Endothelial cell (in vitro differentiated cells): Measurements from ENCODE around the gene TNFRSF12A. TPM values are rescaled to one million over a fixed set of nuclear protein-coding genes. Genes with fewer than 3 reads are reported as not detected.

Source experiments
- DNase-seq: peaks from one replicate; pipeline ENCODE4 v3.0.0; 2021; ENCODE audit warnings: low spot score
- H3K27ac Mint-ChIP-seq: one replicate; pipeline ENCODE4 v1.8.0; 2021; ENCODE audit warnings: mixed read lengths, inconsistent platforms; ENCODE audit not compliant: unreplicated experiment
- H3K27me3 Mint-ChIP-seq: one replicate; pipeline ENCODE4 v1.8.0; 2021; ENCODE audit warnings: mild to moderate bottlenecking, moderate library complexity, mixed read lengths, inconsistent platforms; ENCODE audit not compliant: unreplicated experiment
- H3K36me3 Mint-ChIP-seq: one replicate; pipeline ENCODE4 v1.8.0; 2021; ENCODE audit warnings: mild to moderate bottlenecking, low read depth, mixed read lengths, inconsistent platforms; ENCODE audit not compliant: unreplicated experiment
- H3K4me1 Mint-ChIP-seq: one replicate; pipeline ENCODE4 v1.8.0; 2021; ENCODE audit warnings: mild to moderate bottlenecking, mixed read lengths, inconsistent platforms; ENCODE audit not compliant: unreplicated experiment
- H3K4me3 Mint-ChIP-seq: one replicate; pipeline ENCODE4 v1.8.0; 2021; ENCODE audit warnings: mild to moderate bottlenecking, mixed read lengths, inconsistent platforms; ENCODE audit not compliant: unreplicated experiment
- H3K9me3 Mint-ChIP-seq: one replicate; pipeline ENCODE4 v1.8.0; 2021; ENCODE audit warnings: mixed read lengths, inconsistent platforms; ENCODE audit not compliant: unreplicated experiment
- CTCF ChIP-seq: fragments of 200-600 bp; sonication (generic); IDR thresholded peaks from one replicate; pipeline ENCODE4 v1.5.0; 2021; ENCODE audit warnings: antibody characterized with exemption; ENCODE audit not compliant: unreplicated experiment
- total RNA-seq: library from RNA; stranded (reverse); fragmentation: NEBNext Ultra II Directional; extraction: Animal tissue kit (Norgen Biotek cat#: 25700); gene quantifications from one replicate; pipeline ENCODE4 v1.2.1, GENCODE V29; 2021; ENCODE audit not compliant: unreplicated experiment

The TNFRSF12A gene
- total RNA-seq, 1 donor from 2014 or later = 3.0 TPM

GRCh38 chr16:3014971-3015370, 5.2 kb upstream of the TNFRSF12A start:
- TF ChIP-seq CTCF = no peak
- no peaks in the 10 kb centered on the region for H3K9me3 Mint-ChIP-seq
- H3K4me1 Mint-ChIP-seq = peaks cover 4% of the 10 kb centered on the region
- peaks cover 5% of the 10 kb centered on the region for H3K36me3 Mint-ChIP-seq
- no peak overlapping the region for H3K4me3 Mint-ChIP-seq
- peaks cover 18% of the 10 kb centered on the region for H3K27me3 Mint-ChIP-seq
- no peak overlapping the region for H3K27ac Mint-ChIP-seq
- DNase-seq = no peak

GRCh38 chr16:3015865-3016521, 4.2 kb upstream of the TNFRSF12A start:
- TF ChIP-seq CTCF = no peak
- no peak for DNase-seq
- peak overlapping the region; percentile 67 for H3K4me3 Mint-ChIP-seq
- H3K36me3 Mint-ChIP-seq = peaks cover 5% of the 10 kb centered on the region
- H3K27ac Mint-ChIP-seq = no peak overlapping the region
- peaks cover 19% of the 10 kb centered on the region for H3K27me3 Mint-ChIP-seq
- no peaks in the 10 kb centered on the region for H3K9me3 Mint-ChIP-seq
- H3K4me1 Mint-ChIP-seq = peaks cover 4% of the 10 kb centered on the region

- peaks cover 13% of the 10 kb centered on the region for H3K4me1 Mint-ChIP-seq
- H3K4me3 Mint-ChIP-seq = no peak overlapping the region
- TF ChIP-seq CTCF = no peak
- H3K27ac Mint-ChIP-seq = no peak overlapping the region
- H3K27me3 Mint-ChIP-seq = peaks cover 21% of the 10 kb centered on the region
- H3K9me3 Mint-ChIP-seq = no peaks in the 10 kb centered on the region
- peaks cover 5% of the 10 kb centered on the region for H3K36me3 Mint-ChIP-seq
- DNase-seq = no peak
Measured at GRCh38 chr16:3017344-3017743, 2.8 kb upstream of the TNFRSF12A start.

GRCh38 chr16:3017794-3018506, 2.2 kb upstream of the TNFRSF12A start, which contains the start of gene CLDN6:
CLDN6 (minus strand) TSS chr16:3018183; CDS start chr16:3016021, 2,162 bp downstream.
- Mint-ChIP-seq H3K27me3 (peaks cover 20% of the 10 kb centered on the region), H3K27ac (peak within 1 kb of the TSS; percentile 70), H3K36me3 (peaks cover 5% of the 10 kb centered on the region), H3K4me1 (peaks cover 18% of the 10 kb centered on the region), H3K9me3 (no peaks in the 10 kb centered on the region), H3K4me3 (peak within 1 kb of the TSS; percentile 86)
- DNase-seq = peak; percentile 89
- TF ChIP-seq CTCF = peak; percentile 73

GRCh38 chr16:3019594-3020246, 448 bp upstream of the TNFRSF12A start:
- Mint-ChIP-seq H3K27me3 (peaks cover 26% of the 10 kb centered on the region), H3K27ac (no peak overlapping the region), H3K4me3 (peak overlapping the region; percentile 77), H3K4me1 (peaks cover 26% of the 10 kb centered on the region), H3K36me3 (peaks cover 4% of the 10 kb centered on the region), H3K9me3 (no peaks in the 10 kb centered on the region)
- DNase-seq = no peak
- no peak for TF ChIP-seq CTCF
